ENCODE results near the gene TMED9.

GRCh38 chr5:177604116-177604521 is 12.1 kb downstream of the TMED9 start:
- TF ChIP-seq GLIS3 (CRISPR knock-in tag; IDR thresholded peaks at IDR 0.05) (no peak), ZC3H10 (CRISPR knock-in tag; IDR thresholded peaks at IDR 0.05) (no peak), RARB (CRISPR knock-in tag; IDR thresholded peaks at IDR 0.05) (no peak), TCF4 (CRISPR knock-in tag; IDR thresholded peaks at IDR 0.05; ENCODE audit: borderline replicate concordance) (no peak), BACH2 (CRISPR knock-in tag; IDR thresholded peaks at IDR 0.05; ENCODE audit: borderline replicate concordance) (no peak), ISL1 (CRISPR knock-in tag; IDR thresholded peaks at IDR 0.05) (no peak), ZNF565 (CRISPR knock-in tag; conservative IDR thresholded peaks at IDR 0.05; ENCODE audit: low read depth) (no peak), PPARA (CRISPR knock-in tag; IDR thresholded peaks at IDR 0.05; ENCODE audit: borderline replicate concordance) (no peak), ESRRG (CRISPR knock-in tag; IDR thresholded peaks at IDR 0.05) (no peak)

Data from SK-N-SH treated with all-trans-retinoic acid at 6 μM for 48 hours (cell line).